K562 (cell line): ENCODE data around the gene ADD2. TPM values are rescaled to one million over a fixed set of nuclear protein-coding genes. Genes with fewer than 3 reads are reported as not detected.

Experiments used
- ATAC-seq: fragments of 200-7000 bp; cut with Tn5 transposase; 3 replicates; pipeline ENCODE4 v1.9.1; 2020; ENCODE audit warnings: moderate library complexity
- BruUV-seq: library from RNA; stranded (reverse); fragments of 400-500 nt; replicated peaks from 2 replicates; lab custom pipeline; 2021; lab: Mats Ljungman, UMichigan
- CTCF ChIA-PET: fragments of 300-600 bp; formaldehyde crosslinking; extraction: SDS; loops from one replicate; lab custom pipeline; 2021; ENCODE audit warnings: low intra/inter-chr PET ratio; lab: Yijun Ruan, JAX
- POLR2A ChIA-PET: fragments of 300-600, 350-650 bp; sonication (Branson Sonifier 250); formaldehyde crosslinking; extraction: SDS; loops from one replicate; lab custom pipeline; 2021; ENCODE audit warnings: antibody characterized with exemption, inconsistent platforms; lab: Yijun Ruan, JAX
- DNase-seq, 4 experiments: peaks; one replicate each; pipeline versions ENCODE4 v3.0.0 to v3.0.0-alpha.2; 2011 to 2018; ENCODE audit warnings: low spot score in 3 of 4, mixed read lengths in 3 of 4; ENCODE audit errors: extremely low read depth in 1 of 4
- FAIRE-seq: peaks from 2 replicates; lab custom pipeline; 2011; peaks lifted over from hg19 to GRCh38; lab: Jason Lieb, UNC
- H2AFZ ChIP-seq: 2 replicates; pipeline ENCODE4 v1.6.0; 2011; ENCODE audit warnings: low read depth, low read length, control low read depth, inconsistent platforms
- H3K27ac ChIP-seq: fragments of 200-600 bp; 3 replicates; pipeline ENCODE4 v1.8.0; 2011; ENCODE audit warnings: low read depth, mild to moderate bottlenecking, control low read depth, inconsistent platforms, low read length, moderate library complexity, mixed read lengths; ENCODE audit errors: extremely low read depth
- H3K27me3 ChIP-seq, 2 experiments: fragments of 300-600 bp in 1 of 2; 2 replicates in 1 of 2; 3 replicates in 1 of 2; pipeline versions ENCODE4 v1.6.0 to v1.8.0; 2011; ENCODE audit warnings: inconsistent platforms in 2 of 2, low read length in 2 of 2, mild to moderate bottlenecking in 1 of 2, mixed read lengths in 1 of 2, moderate library complexity in 1 of 2; ENCODE audit not compliant: control insufficient read depth in 2 of 2, insufficient read depth in 2 of 2
- H3K36me3 ChIP-seq: fragments of 300-600 bp; 3 replicates; pipeline ENCODE4 v1.8.0; 2011; ENCODE audit warnings: mild to moderate bottlenecking, low read length, inconsistent platforms; ENCODE audit not compliant: control insufficient read depth, insufficient read depth
- H3K4me1 ChIP-seq, 2 experiments: fragments of 200-600 bp in 1 of 2; replicated peaks in 1 of 2; 2 replicates in 1 of 2; 3 replicates in 1 of 2; pipeline versions ENCODE4 v1.5.1 to v1.8.0; 2011; ENCODE audit warnings: inconsistent platforms in 2 of 2, low read length in 2 of 2, mild to moderate bottlenecking in 1 of 2, mixed read lengths in 1 of 2, moderate library complexity in 1 of 2; ENCODE audit not compliant: control insufficient read depth in 2 of 2, insufficient read depth in 2 of 2
- H3K4me2 ChIP-seq: 2 replicates; pipeline ENCODE4 v1.6.1; 2011; ENCODE audit warnings: low read length, control low read depth, inconsistent platforms, mixed read lengths; ENCODE audit not compliant: insufficient read depth
- H3K4me3 ChIP-seq: fragments of 200-600 bp; sonication (generic), shearing (Covaris generic); 2 replicates; pipeline ENCODE4 v1.5.1; 2016; ENCODE audit warnings: control low read depth, inconsistent platforms
- H3K79me2 ChIP-seq: fragments of 200-600 bp; 3 replicates; pipeline ENCODE4 v1.8.0; 2011; ENCODE audit warnings: low read length, inconsistent platforms; ENCODE audit not compliant: control insufficient read depth, insufficient read depth
- H3K9ac ChIP-seq, 2 experiments: 2 replicates each; pipeline versions ENCODE4 v1.6.0 to v1.6.1; 2011; ENCODE audit warnings: low read depth in 2 of 2, low read length in 2 of 2, control low read depth in 1 of 2, inconsistent platforms in 1 of 2, mild to moderate bottlenecking in 1 of 2, mixed read lengths in 1 of 2; ENCODE audit not compliant: insufficient read depth in 1 of 2
- H3K9me1 ChIP-seq: one replicate; pipeline ENCODE4 v1.6.0; 2011; ENCODE audit warnings: inconsistent platforms, mild to moderate bottlenecking, low read length, moderate library complexity; ENCODE audit not compliant: control insufficient read depth, insufficient read depth
- H3K9me3 ChIP-seq: replicated peaks from 2 replicates; pipeline ENCODE4 v1.5.1; 2011; ENCODE audit warnings: low read depth, low read length, inconsistent platforms; ENCODE audit not compliant: control insufficient read depth, insufficient read depth
- H4K20me1 ChIP-seq: replicated peaks from 2 replicates; pipeline ENCODE4 v1.6.1; 2011; ENCODE audit warnings: low read length, inconsistent platforms, mixed read lengths; ENCODE audit not compliant: control insufficient read depth, insufficient read depth
- KLF6 ChIP-seq: fragments of 250-450 bp; sonication (Bioruptor Pico); IDR thresholded peaks from 2 replicates; pipeline ENCODE4 v1.4.0; 2020; ENCODE audit warnings: mild to moderate bottlenecking, moderate library complexity, borderline replicate concordance
- LEF1 ChIP-seq: fragments of 450-650 bp; IDR thresholded peaks from 2 replicates; pipeline ENCODE4 v1.6.1; 2016; ENCODE audit warnings: mild to moderate bottlenecking
- MAFF ChIP-seq: IDR thresholded peaks from 2 replicates; pipeline ENCODE4 v1.6.1; 2012; ENCODE audit warnings: low read length, improper control_type of control experiment
- SMAD2 ChIP-seq: fragments of 150-350 bp; IDR thresholded peaks from 2 replicates; pipeline ENCODE4 v1.6.1; 2014; ENCODE audit warnings: low read depth, mild to moderate bottlenecking, low read length
- TAL1 ChIP-seq: fragments of 450-650 bp; IDR thresholded peaks from 2 replicates; pipeline ENCODE4 v1.6.1; 2016; ENCODE audit warnings: mild to moderate bottlenecking
- TEAD2 ChIP-seq: fragments of 450-650 bp; IDR thresholded peaks from 2 replicates; pipeline ENCODE4 v1.6.1; 2016; ENCODE audit warnings: missing genetic modification characterization, control low read depth, missing compliant biosample characterization
- ZNF197 ChIP-seq: fragments of 200-800 bp; sonication (Bioruptor generic); IDR thresholded peaks from 2 replicates; pipeline ENCODE4 v1.6.1; 2016; ENCODE audit warnings: low read depth, missing genetic modification characterization, missing compliant biosample characterization
- ZNF347 ChIP-seq: fragments of 450-650 bp; formaldehyde crosslinking; IDR thresholded peaks from 2 replicates; pipeline ENCODE4 v1.4.0; 2020; ENCODE audit warnings: low read depth, mild to moderate bottlenecking, moderate library complexity
- ZNF764 ChIP-seq: fragments of 250-450 bp; sonication (Bioruptor Pico); IDR thresholded peaks from 2 replicates; pipeline ENCODE4 v1.4.0; 2020; ENCODE audit warnings: low read depth, mild to moderate bottlenecking, moderate library complexity
- WGBS: fragments of 100-300 bp; shearing (Covaris generic); methylation state at CpG from one replicate; pipeline ENCODE4 v1.1.6; 2016; ENCODE audit warnings: low coverage, mixed read lengths; ENCODE audit not compliant: insufficient coverage; ENCODE audit errors: missing lambda C conversion rate; 5-methylcytosine and 5-hydroxymethylcytosine counted together
- in situ Hi-C: fragments of 300-500 bp; cut with MboI; formaldehyde crosslinking; loops from 4 replicates; pipeline ENCODE4 v1.15.0; 2018; ENCODE audit warnings: inconsistent platforms, mixed read lengths
- intact Hi-C: fragments of 100-400 bp; cut with micrococcal nuclease; formaldehyde crosslinking; loops from 2 replicates; pipeline ENCODE4 v1.14.2; 2022
- polyA plus RNA-seq, 8 experiments: library from polyadenylated mRNA; depleted of rRNA in 4 of 8; stranded (reverse) in 5 of 8; unstranded in 3 of 8; fragments of >200 nt; fragmentation: Nextera tagmentation in 2 of 8; fragmentation: Illumina TruSeq in 1 of 8; extraction: Ambion mirVana in 2 of 8; extraction: Trizol in 1 of 8; gene quantifications; 2 replicates each; pipeline versions ENCODE4 v1.2.1 to v1.2.3, GENCODE V29; 2011 to 2014; ENCODE audit warnings: inconsistent platforms in 1 of 8, missing spikeins in 1 of 8
- total RNA-seq, 7 experiments: library from RNA; depleted of rRNA in 6 of 7; stranded (reverse); fragments of >200 nt in 6 of 7; fragmentation: Illumina TruSeq in 2 of 7; extraction: Trizol in 2 of 7; gene quantifications; 2 replicates each; pipeline versions ENCODE4 v1.2.1 to v1.2.3, GENCODE V29; 2011 to 2021; ENCODE audit warnings: low replicate concordance in 1 of 7

Gene ADD2
- total and polyA plus RNA-seq, 9 of the 15 experiments (the other 6 are each of a cell fraction or from before 2014, with no cell fraction given): 3.5 to 63.0 (median 36.2) TPM

DNA sequence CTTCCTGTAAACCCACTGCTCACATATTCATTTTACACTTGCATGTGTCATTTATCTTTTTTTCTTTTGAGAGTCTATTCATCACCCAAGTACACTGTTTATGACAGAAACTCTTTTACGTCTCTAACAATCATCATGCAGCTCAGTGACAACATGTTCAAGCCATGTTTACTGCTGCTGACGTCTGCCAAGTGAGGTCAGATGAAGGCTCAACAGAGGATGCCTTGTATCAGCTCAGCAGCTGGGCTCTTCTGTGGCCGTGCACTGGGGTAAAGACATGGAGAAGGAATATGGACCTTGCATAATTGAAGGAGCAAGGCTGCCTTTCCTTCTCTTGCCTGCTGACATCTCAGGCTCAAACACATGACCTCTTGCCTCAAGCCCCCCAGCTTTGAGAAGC is 99.6 kb downstream of the ADD2 start:
- TF ChIP-seq KLF6 (no peak), SMAD2 (no peak), LEF1 (no peak), TAL1 (no peak), ZNF764 (CRISPR knock-in tag) (no peak), TEAD2 (tag) (no peak), MAFF (no peak), ZNF347 (CRISPR knock-in tag) (no peak), ZNF197 (CRISPR knock-in tag) (no peak)
- H3K4me1 ChIP-seq: peaks cover 0 to 3% of the 10 kb centered on the region in 2 experiments; a peak in 2 of 5 replicates
- H4K20me1 ChIP-seq: no peaks in the 10 kb centered on the region
- intact Hi-C loops: no loop called here
- no peak for FAIRE-seq
- in situ Hi-C loops: loop anchor here (10.0 kb wide), 1 partner anchor 276 kb away; no protein-coding TSS in a partner anchor
- H2AFZ ChIP-seq: no peak overlapping the region
- CTCF ChIA-PET: no interaction called here
- WGBS: 76% methylated on average over 3 of the region's 3 CpGs
- no peak overlapping the region for H3K4me2 ChIP-seq
- H3K79me2 ChIP-seq: no peaks in the 10 kb centered on the region
- POLR2A ChIA-PET: interaction anchor here (0.6 to 1.3 kb wide), 4 partner anchors 10 to 374 kb away, joined by 3 to 5 read pairs (median 4); partner anchors contain the start of gene SNRPG
- no peak for ATAC-seq
- H3K4me3 ChIP-seq: no peak overlapping the region
- no TSS peak for BruUV-seq
- no peaks in the 10 kb centered on the region for H3K9me1 ChIP-seq
- no peak overlapping the region for H3K9ac ChIP-seq
- H3K9me3 ChIP-seq: no peaks in the 10 kb centered on the region
- DNase-seq: no peak
- no peaks in the 10 kb centered on the region for H3K27me3 ChIP-seq
- H3K36me3 ChIP-seq: peaks cover 42% of the 10 kb centered on the region; the same call in 2 of the 3 replicates
- H3K27ac ChIP-seq: no peak overlapping the region
